ENCODE data around the gene NOM1.

DNA sequence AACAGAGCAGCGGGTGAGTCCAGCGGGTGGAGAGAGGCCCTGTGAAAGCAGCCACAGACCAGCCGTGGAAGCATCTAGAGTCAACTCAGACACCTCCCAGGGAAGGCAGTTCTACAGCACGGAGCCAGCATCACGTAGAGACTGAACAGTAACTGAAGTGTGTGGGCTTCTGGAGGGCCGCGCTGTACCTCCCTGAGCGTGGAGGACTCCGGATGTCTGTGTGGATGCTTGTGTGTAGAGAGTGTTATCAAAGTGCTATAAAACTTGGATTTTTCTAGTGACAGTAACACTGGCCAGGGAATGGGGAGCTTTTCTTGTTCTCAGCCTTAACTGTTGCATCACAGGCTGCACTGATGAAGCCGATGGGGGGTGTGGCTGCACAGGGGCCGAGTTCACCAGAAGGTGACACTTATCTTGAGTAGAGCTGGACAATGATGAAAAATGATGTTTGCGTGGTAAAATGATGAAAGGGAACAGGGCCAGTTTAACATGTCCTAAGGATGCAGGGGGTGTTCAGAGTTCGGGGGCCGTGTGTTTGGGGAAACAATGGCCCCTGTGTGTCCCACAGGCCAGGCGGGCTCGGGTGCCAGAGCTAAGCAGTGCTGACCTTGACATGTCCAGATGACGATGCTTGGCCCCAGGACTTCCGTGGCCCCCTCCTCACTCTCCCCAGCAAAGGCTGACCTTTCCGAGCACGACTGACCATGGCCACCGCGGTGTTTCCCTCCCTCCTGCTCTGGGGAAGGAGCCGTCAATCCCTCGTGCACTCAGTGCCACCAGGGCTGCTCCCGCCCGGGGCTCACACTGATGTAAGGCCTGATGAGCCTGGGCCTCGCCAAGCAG lies 39.1 kb downstream of the NOM1 start:
- TF ChIP-seq EZH2phosphoT487 (IDR thresholded peaks at IDR 0.05; ENCODE audit: insufficient read depth, low read depth) = no peak
- no peak for TF ChIP-seq EZH2 (IDR thresholded peaks at IDR 0.05; ENCODE audit: insufficient read depth, poor library complexity, severe bottlenecking)
